Activated CD8-positive, alpha-beta memory T cell treated with anti-CD3 and anti-CD28 coated beads, Interleukin-2, amount 50 U/mL, for 4 hours (primary cell): Measurements from ENCODE around the gene SPAG4.

Experiments
- DNase-seq: peaks from one replicate; pipeline ENCODE4 v3.0.0-alpha.2; 2020

The SPAG4 gene

DNA sequence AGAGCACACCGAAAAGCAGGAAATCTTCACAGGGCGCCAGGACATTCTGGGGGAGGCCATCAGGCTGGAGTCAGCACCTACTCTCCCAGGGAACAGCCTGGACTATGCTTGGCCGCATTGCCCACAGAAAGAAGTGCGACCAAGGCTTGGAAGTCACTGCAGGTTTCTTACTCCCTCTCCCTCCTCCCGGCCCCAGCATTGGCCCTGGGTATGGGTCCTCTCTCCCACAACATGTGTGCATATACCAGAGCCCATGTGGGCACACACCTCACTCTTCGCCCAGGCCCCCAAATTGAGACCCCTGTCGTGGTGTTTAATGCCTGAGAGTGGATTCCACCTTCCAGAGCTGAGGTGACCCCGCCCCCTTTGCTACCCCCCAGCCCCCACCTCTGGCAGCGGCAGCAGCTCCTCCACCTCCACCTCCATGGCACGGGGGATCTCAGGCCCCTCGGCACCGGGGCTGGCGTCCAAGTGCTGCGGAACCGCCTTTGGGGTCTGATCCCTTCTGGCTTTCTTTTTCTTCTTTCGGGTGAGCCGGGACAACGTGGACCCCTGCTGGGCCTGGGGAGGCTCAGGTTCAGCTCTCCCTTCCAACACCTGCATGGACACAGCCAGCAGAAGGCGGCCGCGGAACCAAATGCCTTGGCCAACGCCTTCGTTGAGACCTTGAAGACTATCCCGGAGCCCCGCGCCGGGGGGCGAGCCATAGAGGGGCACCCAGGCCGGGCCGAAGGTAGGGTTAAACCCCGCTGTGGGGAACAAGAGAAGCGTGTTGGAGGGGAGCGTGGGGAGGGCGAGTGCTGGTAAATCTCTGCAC is 15.2 kb upstream of the SPAG4 start:
- DNase-seq = no peak

DNA sequence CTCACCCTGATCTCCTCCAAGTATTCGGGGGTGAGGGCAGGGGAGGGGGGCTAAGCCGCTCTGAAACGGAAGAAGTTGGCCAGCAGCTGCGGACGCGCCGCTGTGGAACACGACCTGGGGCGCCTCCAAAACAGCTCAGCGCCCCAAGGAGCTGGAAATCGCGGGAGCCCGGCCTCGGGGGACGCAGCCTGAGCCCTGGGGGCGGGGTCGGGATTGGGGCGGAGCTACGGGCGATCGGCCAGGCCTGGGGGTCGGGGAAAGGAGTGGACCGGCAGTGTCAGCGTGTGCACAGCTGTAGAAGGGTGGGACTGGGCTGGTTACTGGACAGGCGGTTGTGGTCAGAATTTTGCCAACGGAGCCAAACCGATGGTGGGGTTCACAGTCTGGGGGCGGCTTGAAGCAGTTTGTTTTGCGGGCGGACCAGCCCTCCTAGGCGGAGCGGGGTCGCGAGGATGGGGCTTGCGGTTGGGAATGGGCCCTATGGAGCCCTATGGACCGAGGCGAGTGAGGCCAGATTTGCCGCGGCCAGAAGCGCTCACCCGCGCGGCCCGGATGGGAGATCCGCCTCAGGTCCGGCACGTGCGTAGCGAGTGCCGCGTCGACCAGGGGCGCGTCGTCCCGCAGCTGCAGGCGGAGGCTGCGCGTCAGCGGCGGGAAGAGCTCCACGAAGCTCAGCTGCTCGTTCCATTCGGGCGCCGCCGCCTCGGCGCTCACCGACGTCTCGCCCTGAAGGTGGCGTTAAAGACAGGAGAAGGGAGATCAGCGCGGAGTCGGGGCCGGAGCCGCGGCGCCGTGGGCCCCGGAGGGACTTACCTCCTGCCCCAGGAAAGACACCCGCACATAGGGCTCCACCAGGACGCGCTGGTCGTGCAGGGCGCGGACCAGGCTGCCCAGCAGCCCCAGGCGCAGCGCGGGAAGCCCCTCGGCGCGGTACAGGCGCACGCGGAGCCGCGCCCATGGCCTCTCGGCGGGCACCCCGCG is 14.3 kb upstream of the SPAG4 start:
- peak; percentile 82 for DNase-seq

DNA sequence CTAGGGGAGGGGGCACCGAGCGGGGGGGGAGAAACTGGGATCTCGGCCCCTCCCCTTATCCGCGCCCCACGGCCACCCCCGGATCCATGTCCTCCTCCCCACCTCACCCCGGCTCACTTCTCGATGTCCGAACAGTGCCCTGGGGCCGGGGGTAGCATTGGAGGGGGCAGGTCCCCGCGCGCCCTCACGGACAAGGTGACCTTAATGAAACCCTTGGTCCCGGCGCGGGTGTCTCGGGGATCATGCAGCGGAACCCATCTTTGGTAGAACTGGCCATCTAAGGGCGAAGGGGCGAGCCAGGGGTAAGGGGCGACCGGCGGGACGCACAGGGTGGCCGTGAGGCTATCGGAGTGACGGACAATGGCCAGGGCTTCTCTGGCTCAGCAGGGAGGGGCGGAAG is 13.6 kb upstream of the SPAG4 start:
- DNase-seq = no peak

GRCh38 chr20:35602851-35603495 is 12.7 kb upstream of the SPAG4 start:
- no peak for DNase-seq

DNA sequence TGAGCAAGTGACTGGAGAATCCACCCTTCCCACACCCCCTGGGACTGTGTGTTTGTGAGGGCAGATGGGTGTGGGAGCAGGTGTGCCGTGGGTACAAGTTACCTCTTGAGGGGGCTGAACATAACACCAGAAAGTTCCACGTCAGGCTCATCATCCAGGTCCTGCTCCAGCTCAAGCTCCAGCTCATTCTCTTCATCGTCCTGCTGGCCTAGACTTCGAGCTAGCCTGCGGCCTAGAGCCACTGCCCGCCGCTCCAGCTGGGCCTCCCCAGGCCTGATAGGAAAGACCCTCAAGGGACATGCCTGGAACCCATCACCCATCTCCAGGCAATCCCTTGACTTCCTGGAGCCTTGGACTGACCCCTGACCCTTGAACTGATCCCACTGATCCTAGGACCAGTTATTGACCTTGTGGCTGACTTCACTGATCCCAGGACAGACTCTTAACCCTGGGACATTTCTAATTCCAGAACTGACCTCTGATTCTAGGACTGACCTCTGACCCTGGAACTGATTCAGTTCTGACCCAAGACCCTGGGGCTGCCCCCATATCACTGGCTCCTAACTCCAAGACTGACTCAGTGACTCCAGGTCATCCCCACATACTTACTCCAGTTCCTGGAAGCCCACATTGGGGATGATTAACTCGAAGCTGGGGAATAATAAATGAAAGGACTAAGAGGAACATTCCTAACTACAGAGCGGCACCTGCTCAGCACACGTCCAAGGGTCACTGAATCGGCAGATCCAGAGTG is 11.8 kb upstream of the SPAG4 start:
- no peak for DNase-seq

DNA sequence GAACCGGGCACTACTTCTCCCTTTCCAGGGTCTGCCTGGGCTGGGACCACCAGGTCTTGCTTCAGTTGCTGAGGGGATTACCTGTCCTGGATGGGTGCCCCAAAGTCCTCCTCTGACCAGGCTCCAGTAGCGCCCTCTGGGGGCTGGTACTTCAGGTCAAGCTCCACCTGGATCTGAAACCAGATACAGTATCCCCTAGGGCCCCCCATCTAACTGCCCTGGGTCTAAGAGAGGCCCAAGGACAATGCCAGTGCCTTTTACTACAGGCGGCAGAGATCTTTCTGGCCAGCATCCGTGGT is 11.2 kb upstream of the SPAG4 start:
- DNase-seq = no peak

GRCh38 chr20:35606127-35606526 is 9.5 kb upstream of the SPAG4 start:
- DNase-seq = no peak

GRCh38 chr20:35607003-35607735 is 8.5 kb upstream of the SPAG4 start:
- DNase-seq = no peak

GRCh38 chr20:35610833-35611427 is 4.7 kb upstream of the SPAG4 start:
- no peak for DNase-seq

DNA sequence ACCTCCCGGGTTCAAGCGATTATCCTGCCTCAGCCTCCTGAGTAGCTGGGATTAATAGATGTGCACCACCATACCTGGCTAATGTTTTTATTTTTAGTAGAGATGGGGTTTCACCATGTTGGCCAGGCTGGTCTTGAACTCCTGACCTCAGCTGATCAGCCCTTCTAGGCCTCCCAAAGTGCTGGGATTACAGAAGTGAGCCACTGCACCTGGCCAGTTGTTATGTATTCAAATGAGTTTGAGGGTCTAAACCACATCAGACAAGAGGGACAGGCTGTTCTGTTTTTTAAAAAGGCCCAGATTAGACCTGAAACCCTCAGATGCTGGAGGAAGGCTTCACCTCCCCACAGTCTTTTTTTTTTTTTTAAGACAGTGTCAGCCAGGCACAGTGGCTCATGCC is 4.1 kb upstream of the SPAG4 start:
- no peak for DNase-seq

DNA sequence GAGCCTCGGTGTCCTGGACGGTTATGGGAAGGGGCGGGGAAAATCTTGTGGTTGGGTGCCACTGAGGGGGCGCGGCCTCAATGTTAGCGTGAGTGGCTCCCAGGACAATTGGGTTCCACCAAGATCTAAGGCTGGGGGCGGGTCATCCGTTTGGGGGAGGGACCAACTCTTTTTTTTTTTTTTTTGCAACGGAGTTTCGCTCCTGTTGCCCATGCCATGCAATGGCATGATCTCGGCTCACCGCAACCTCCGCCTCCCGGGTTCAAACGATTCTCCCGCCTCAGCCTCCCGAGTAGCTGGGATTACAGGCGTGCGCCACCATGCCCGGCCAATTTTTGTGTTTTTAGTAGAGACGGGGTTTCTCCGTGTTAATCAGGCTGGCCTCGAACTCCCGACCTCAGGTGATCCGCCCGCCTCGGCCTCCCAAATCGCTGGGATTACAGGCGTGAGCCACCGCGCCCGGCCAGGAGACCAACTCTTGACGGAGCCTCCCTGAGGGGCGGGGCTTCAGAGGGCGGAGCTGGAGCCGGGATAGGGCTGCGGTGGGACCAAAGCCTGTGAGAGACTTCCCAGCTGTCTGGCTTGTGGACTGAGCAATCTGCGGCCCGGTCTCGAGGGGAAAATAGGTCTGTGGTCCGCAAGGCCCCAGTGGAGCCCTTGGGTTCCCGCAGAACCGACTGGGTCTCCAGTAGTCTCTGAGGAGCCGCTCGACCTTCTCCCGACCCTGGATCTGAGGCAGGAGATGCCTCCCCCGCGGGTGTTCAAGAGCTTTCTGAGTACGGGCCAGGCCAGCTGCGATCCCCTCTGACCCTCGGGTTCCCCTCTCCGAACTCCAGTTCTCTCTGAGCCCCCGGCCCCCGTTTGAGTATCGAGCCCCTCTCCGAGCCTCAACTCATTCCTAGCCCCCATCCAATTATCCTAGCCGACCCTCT is 1.1 kb downstream of the SPAG4 start:
- DNase-seq = peak; percentile 47

DNA sequence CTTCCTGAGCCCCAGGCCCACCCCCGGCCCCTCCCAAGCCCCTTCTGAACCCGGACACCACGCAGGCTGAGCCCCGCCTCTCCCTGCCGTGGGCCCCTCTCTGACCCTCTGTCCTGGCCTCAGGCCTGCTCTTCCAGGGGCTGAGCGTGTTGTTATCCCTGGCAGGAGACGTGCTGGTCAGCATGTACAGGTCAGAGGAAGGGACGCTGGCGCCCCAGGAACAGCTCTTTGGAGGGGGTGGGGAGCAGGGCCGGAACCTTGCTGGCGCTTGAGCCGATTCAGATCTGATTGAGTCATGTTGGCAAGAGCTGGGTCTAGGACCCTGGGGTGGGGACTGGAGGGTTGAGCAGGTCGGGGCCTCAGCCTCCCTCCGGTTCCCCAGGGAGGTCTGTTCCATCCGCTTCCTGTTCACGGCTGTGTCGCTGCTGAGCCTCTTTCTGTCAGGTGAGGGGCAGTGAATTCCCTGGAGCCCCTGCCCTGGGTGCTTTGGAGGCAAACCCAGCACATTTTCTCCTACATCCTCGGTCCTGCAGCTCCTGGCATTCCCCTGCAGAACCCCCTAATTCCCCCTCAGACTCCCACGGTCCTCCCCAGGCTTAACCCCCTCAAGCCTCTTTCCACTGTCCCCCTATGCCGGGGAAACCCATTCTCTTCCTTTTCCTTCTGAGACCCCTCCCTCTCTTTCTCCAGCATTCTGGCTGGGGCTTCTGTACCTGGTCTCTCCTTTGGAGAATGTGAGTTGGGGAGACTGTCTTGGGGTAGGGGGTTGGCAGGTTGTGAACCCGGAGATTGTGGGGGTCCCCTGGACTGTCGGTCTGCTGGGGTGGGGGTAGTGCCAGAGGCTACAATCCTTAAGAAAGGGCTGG is 2.0 kb downstream of the SPAG4 start:
- DNase-seq = peak; percentile 24

DNA sequence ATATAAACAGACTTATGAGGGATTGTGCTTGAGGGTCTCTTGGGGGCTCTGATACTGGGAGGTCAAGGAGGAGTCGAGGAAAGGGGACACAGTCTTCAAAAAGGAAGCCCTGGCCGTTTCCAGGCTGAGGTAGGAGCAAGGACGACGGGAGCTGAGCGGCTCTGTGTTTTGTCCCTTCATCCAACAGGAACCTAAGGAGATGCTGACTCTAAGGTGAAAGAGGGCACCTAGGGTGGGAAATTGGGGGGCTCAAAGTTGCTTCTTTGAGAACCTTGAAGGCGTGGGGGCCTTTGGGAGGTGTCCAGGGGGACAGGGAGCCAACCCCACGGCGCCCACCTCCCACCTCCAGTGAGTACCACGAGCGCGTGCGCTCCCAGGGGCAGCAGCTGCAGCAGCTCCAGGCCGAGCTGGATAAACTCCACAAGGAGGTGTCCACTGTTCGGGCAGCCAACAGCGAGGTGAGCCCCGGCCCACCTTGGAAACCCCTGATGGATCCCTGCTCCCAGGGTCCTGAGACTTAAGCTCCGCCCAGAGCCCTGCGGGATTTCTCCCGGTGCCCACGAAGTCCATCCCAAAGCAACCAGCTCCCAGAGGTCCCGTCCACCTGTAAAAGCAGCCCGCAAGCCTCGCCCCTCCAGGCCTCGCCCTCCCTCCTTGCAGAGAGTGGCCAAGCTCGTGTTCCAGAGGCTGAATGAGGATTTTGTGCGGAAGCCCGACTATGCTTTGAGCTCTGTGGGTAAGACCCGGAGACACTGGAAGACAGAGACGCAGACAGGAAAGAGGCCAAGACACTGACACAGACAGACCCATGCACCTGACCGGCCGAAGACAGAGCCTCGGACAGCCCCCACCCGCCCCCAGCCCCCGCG is 2.9 kb downstream of the SPAG4 start:
- no peak for DNase-seq

- DNase-seq = peak; percentile 78
Measured at GRCh38 chr20:35619196-35620095, 3.8 kb downstream of the SPAG4 start.

DNA sequence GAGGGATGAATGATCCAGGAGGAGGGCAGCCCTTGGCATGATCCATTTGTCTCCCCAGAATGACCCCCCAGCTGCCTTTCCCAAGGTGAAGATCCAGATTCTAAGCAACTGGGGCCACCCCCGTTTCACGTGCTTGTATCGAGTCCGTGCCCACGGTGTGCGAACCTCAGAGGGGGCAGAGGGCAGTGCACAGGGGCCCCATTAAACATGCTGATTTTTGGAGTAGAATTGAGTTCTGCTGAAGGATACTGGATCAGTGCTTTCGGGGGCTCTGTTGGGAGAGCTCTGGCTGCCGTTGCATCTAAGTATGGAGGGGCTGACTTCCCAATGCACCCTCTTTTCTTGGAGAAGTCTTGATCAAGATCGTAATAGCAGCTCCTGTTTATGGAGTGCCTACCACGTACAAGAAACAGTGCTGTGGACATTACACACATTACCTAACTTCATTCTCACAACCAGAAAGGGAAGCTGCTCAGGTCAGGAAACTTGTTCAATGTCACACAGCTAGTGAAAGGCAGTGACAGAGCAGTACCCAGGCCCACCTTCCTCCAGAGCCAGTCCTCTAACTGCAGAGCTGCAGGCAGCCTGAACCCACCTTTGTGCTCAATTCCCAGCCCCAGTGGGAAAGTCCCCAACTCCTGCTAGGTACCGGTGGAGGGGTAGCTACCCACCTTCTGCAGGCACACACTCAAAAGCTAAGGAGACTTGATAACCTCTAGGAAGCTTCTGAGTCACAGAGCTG is 5.4 kb downstream of the SPAG4 start:
- no peak for DNase-seq

DNA sequence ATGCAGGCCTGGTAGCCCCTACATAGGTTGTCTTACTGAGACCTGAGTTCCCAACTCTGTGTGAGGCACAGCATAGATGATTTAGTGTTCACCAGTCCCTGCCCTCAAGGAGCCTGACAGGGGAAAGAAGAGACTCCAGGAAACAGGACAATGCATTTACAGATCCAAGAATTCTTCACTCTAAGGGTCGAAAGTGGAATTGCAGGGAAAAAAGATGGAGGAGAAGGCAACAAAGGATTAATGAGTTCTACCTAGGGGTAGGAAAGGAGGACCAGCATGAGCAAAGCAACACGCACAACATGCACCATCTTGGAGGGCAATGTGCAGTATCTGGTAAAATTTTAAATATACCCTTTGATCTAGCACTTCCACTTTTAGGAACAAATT is 5.9 kb downstream of the SPAG4 start:
- no peak for DNase-seq
